HG03039 (cell line): Measurements from ENCODE around the gene FOXN3.
"Not testable (repeated sequence)": the region's sequence is repeated elsewhere in the genome, so short reads cannot be mapped to it uniquely, and the experiment has no call there.

ENCODE experiments used
- ATAC-seq: cut with Tn5 transposase; IDR thresholded peaks from one replicate; pipeline ENCODE4 v1.9.1; 2021; ENCODE audit warnings: mild to moderate bottlenecking, moderate library complexity; ENCODE audit not compliant: unreplicated experiment

Gene FOXN3

GRCh38 chr14:89206389-89207031 lies 210.5 kb downstream of the FOXN3 start:
- ATAC-seq, result no peak

GRCh38 chr14:89205137-89205740 lies 211.8 kb downstream of the FOXN3 start:
- no peak for ATAC-seq

- ATAC-seq, result no peak
These were observed 214.4 kb downstream of the FOXN3 start for GRCh38 chr14:89202413-89203190.

GRCh38 chr14:89201645-89202044 lies 215.4 kb downstream of the FOXN3 start:
- ATAC-seq, result no peak

GRCh38 chr14:89199357-89199756 lies 217.7 kb downstream of the FOXN3 start:
- ATAC-seq, result not testable (repeated sequence)

GRCh38 chr14:89198544-89199329 lies 218.3 kb downstream of the FOXN3 start:
- no peak for ATAC-seq

- ATAC-seq, result no peak
These were observed 219.4 kb downstream of the FOXN3 start for GRCh38 chr14:89197623-89198022.

GRCh38 chr14:89196545-89196944 lies 220.5 kb downstream of the FOXN3 start:
- no peak for ATAC-seq

GRCh38 chr14:89194376-89194775 lies 222.7 kb downstream of the FOXN3 start:
- no peak for ATAC-seq

GRCh38 chr14:89190765-89191513 lies 226.1 kb downstream of the FOXN3 start:
- ATAC-seq, result no peak

GRCh38 chr14:89188492-89188891 lies 228.5 kb downstream of the FOXN3 start:
- ATAC-seq, result no peak

- ATAC-seq, result no peak
These were observed 229.5 kb downstream of the FOXN3 start for GRCh38 chr14:89187501-89187900.

GRCh38 chr14:89186856-89187376 lies 230.1 kb downstream of the FOXN3 start:
- ATAC-seq, result no peak

- no peak for ATAC-seq
These were observed 230.8 kb downstream of the FOXN3 start for GRCh38 chr14:89185919-89186855.

GRCh38 chr14:89184952-89185351 lies 232.1 kb downstream of the FOXN3 start:
- ATAC-seq, result no peak

GRCh38 chr14:89182326-89182725 lies 234.7 kb downstream of the FOXN3 start:
- ATAC-seq, result no peak

GRCh38 chr14:89180546-89180945 lies 236.5 kb downstream of the FOXN3 start:
- no peak for ATAC-seq

GRCh38 chr14:89179891-89180404 lies 237.1 kb downstream of the FOXN3 start:
- ATAC-seq, result no peak
